Endothelial cell of umbilical vein (primary cell): ENCODE data around the gene FAM209A. TPM values are rescaled to one million over a fixed set of nuclear protein-coding genes. Genes with fewer than 3 reads are reported as not detected.

Experiments used
- BruUV-seq: library from RNA; stranded (reverse); fragments of 400-500 nt; replicated peaks from 2 replicates; lab custom pipeline; 2021; lab: Mats Ljungman, UMichigan
- CTCF ChIA-PET: fragments of 300-600, 350-600 bp; sonication (Branson Sonifier 250); formaldehyde crosslinking; loops from one replicate; lab custom pipeline; 2021; ENCODE audit warnings: antibody characterized with exemption, inconsistent platforms; lab: Charles Lee
- POLR2A ChIA-PET: fragments of 300-600, 350-600 bp; sonication (Branson Sonifier 250); formaldehyde crosslinking; loops from one replicate; lab custom pipeline; 2021; ENCODE audit warnings: antibody characterized with exemption, inconsistent platforms; lab: Charles Lee
- DNase-seq: peaks from one replicate; pipeline ENCODE4 v3.0.0-alpha.2; 2011; ENCODE audit warnings: low read depth, low spot score
- FAIRE-seq: peaks from 2 replicates; lab custom pipeline; 2011; peaks lifted over from hg19 to GRCh38; lab: Jason Lieb, UNC
- H2AFZ ChIP-seq: 2 replicates; pipeline ENCODE4 v1.6.0; 2012; ENCODE audit warnings: low read depth, low read length, control low read depth, inconsistent platforms
- H3K27ac ChIP-seq: 2 replicates; pipeline ENCODE4 v1.5.1; 2011; ENCODE audit warnings: low read depth, mild to moderate bottlenecking, control low read depth, low read length, moderate library complexity; ENCODE audit not compliant: insufficient read depth
- H3K27me3 ChIP-seq, 2 experiments: 2 replicates each; pipeline versions ENCODE4 v1.6.0 to v1.6.1; 2011; ENCODE audit warnings: low read length in 2 of 2, mixed read lengths in 1 of 2; ENCODE audit not compliant: control insufficient read depth in 2 of 2, insufficient read depth in 2 of 2
- H3K36me3 ChIP-seq, 2 experiments: 2 replicates in 1 of 2; 3 replicates in 1 of 2; pipeline ENCODE4 v1.5.1; 2011; ENCODE audit warnings: low read length in 2 of 2, mild to moderate bottlenecking in 1 of 2, moderate library complexity in 1 of 2; ENCODE audit not compliant: control insufficient read depth in 2 of 2, insufficient read depth in 2 of 2; ENCODE audit errors: extremely low read depth in 1 of 2
- H3K4me1 ChIP-seq: 3 replicates; pipeline ENCODE4 v1.5.1; 2011; ENCODE audit warnings: mild to moderate bottlenecking, low read length; ENCODE audit not compliant: control insufficient read depth, insufficient read depth; ENCODE audit errors: extremely low read depth
- H3K4me2 ChIP-seq: 2 replicates; pipeline ENCODE4 v1.6.1; 2011; ENCODE audit warnings: low read length, control low read depth, mixed read lengths; ENCODE audit not compliant: insufficient read depth
- H3K4me3 ChIP-seq, 3 experiments: fragments of 200-600 bp in 1 of 3; sonication (generic), shearing (Covaris generic) in 1 of 3; replicated peaks in 1 of 3; 2 replicates each; pipeline ENCODE4 v1.5.1; 2011 to 2016; ENCODE audit warnings: control low read depth in 3 of 3, low read length in 3 of 3, mild to moderate bottlenecking in 2 of 3, inconsistent platforms in 1 of 3, low read depth in 1 of 3, moderate library complexity in 1 of 3; ENCODE audit not compliant: insufficient read depth in 1 of 3
- H3K79me2 ChIP-seq: 2 replicates; pipeline ENCODE4 v1.6.0; 2012; ENCODE audit warnings: low read length, inconsistent platforms; ENCODE audit not compliant: control insufficient read depth, insufficient read depth
- H3K9ac ChIP-seq: replicated peaks from 2 replicates; pipeline ENCODE3; 2011; ENCODE audit warnings: low read length, control low read depth; ENCODE audit not compliant: insufficient read depth; ENCODE audit errors: extremely low read depth
- H3K9me1 ChIP-seq: replicated peaks from 3 replicates; pipeline ENCODE4 v1.6.0; 2011; ENCODE audit warnings: mild to moderate bottlenecking, low read length; ENCODE audit not compliant: control insufficient read depth, insufficient read depth; ENCODE audit errors: extremely low read depth
- H3K9me3 ChIP-seq: replicated peaks from 2 replicates; pipeline ENCODE4 v1.5.1; 2012; ENCODE audit warnings: low read length, inconsistent platforms; ENCODE audit not compliant: control insufficient read depth, insufficient read depth
- H4K20me1 ChIP-seq: replicated peaks from 2 replicates; pipeline ENCODE3; 2011; ENCODE audit warnings: mild to moderate bottlenecking, low read length; ENCODE audit not compliant: control insufficient read depth, insufficient read depth; ENCODE audit errors: extremely low read depth
- CTCF ChIP-seq, 2 donors: IDR thresholded peaks; 1 replicate in 1 of 2; 2 replicates in 1 of 2; pipeline ENCODE4 v1.5.1; 2011; ENCODE audit warnings: low read length in 2 of 2, mild to moderate bottlenecking in 2 of 2, moderate library complexity in 2 of 2, control low read depth in 1 of 2, inconsistent platforms in 1 of 2, low read depth in 1 of 2; ENCODE audit not compliant: insufficient read depth in 1 of 2; ENCODE audit errors: extremely low read depth in 1 of 2
- EZH2 ChIP-seq: IDR thresholded peaks from 2 replicates; pipeline ENCODE4 v1.6.1; 2012; ENCODE audit warnings: borderline replicate concordance, low read depth, mild to moderate bottlenecking, moderate library complexity, low read length, inconsistent platforms; ENCODE audit not compliant: severe bottlenecking
- FOS ChIP-seq: IDR thresholded peaks from 2 replicates; pipeline ENCODE4 v1.6.1; 2011; ENCODE audit warnings: mild to moderate bottlenecking, low read length, moderate library complexity, borderline replicate concordance; ENCODE audit not compliant: insufficient read depth
- GATA2 ChIP-seq: IDR thresholded peaks from 2 replicates; pipeline ENCODE4 v1.7.0; 2011; ENCODE audit warnings: low read depth, mild to moderate bottlenecking, moderate library complexity, mixed read lengths, low read length; ENCODE audit not compliant: insufficient read length, insufficient read depth
- JUN ChIP-seq: IDR thresholded peaks from 2 replicates; pipeline ENCODE4 v1.6.1; 2011; ENCODE audit warnings: borderline replicate concordance, low read depth; ENCODE audit not compliant: insufficient read length, insufficient read depth
- MYC ChIP-seq: IDR thresholded peaks from one replicate; pipeline ENCODE4 v1.6.1; 2011; ENCODE audit warnings: mild to moderate bottlenecking, low read depth, low read length
- POLR2A ChIP-seq: IDR thresholded peaks from 2 replicates; pipeline ENCODE4 v1.6.1; 2012; ENCODE audit warnings: low read depth, mild to moderate bottlenecking, control low read depth, low read length
- POLR2AphosphoS5 ChIP-seq: IDR thresholded peaks from 2 replicates; pipeline ENCODE4 v1.6.1; 2012; ENCODE audit warnings: low read depth, mild to moderate bottlenecking, control low read depth, low read length, moderate library complexity; ENCODE audit not compliant: insufficient read depth
- dilution Hi-C: fragments of 300-500 bp; cut with MboI; formaldehyde crosslinking; loops from one replicate; pipeline ENCODE4 v1.15.0; 2019; ENCODE audit warnings: low sequenced_read_pairs; ENCODE audit not compliant: extremely low pct_ligation_motif_present
- intact Hi-C: fragments of 100-400 bp; cut with micrococcal nuclease; formaldehyde crosslinking; loops from one replicate; pipeline ENCODE4 v1.10.0; 2022
- polyA plus RNA-seq, 4 experiments: library from polyadenylated mRNA; depleted of rRNA in 3 of 4; stranded (reverse) in 3 of 4; unstranded in 1 of 4; fragments of >200 nt; gene quantifications; 2 replicates each; pipeline versions ENCODE4 v1.2.1 to v1.2.3, GENCODE V29; 2011 to 2012; ENCODE audit warnings: missing spikeins in 1 of 4
- total RNA-seq: library from RNA; stranded (reverse); gene quantifications from 2 replicates; pipeline ENCODE4 v1.2.3, GENCODE V29; 2021
- TF ChIP-seq, protein P1 (sequence below): IDR thresholded peaks from 2 replicates; pipeline ENCODE4 v1.6.1; 2011; ENCODE audit not compliant: insufficient read depth, insufficient read length

FAM209A gene
- total and polyA plus RNA-seq, 2 donors (not counting 3 experiments of a cell fraction or from before 2014, with no cell fraction given): 0.37 to 0.49 TPM

GRCh38 chr20:56572172-56572571 is 47.6 kb downstream of the FAM209A start:
- H3K9ac ChIP-seq: no peak overlapping the region
- ChIA-PET CTCF (interaction anchor here (1.1 to 1.5 kb wide), 3 partner anchors 17 to 24 kb away, joined by 3 to 6 read pairs (median 3); no protein-coding TSS in a partner anchor), POLR2A (no interaction called here)
- TF ChIP-seq CTCF (IDR thresholded peaks at IDR 0.05; ENCODE audit: extremely low read depth in 1 of 2, insufficient read depth in 1 of 2, low read depth in 1 of 2, low read length in 2 of 2): no peak
- TF ChIP-seq MYC: no peak
- TF ChIP-seq POLR2AphosphoS5: no peak
- TF ChIP-seq FOS: no peak
- TF ChIP-seq EZH2: no peak
- TF ChIP-seq JUN: no peak
- no peak for TF ChIP-seq GATA2
- TF ChIP-seq, protein P1, sequence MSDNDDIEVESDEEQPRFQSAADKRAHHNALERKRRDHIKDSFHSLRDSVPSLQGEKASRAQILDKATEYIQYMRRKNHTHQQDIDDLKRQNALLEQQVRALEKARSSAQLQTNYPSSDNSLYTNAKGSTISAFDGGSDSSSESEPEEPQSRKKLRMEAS: no peak
- no peak for TF ChIP-seq POLR2A
- H3K4me3 ChIP-seq: no peak overlapping the region
- no peaks in the 10 kb centered on the region for H3K4me1 ChIP-seq
- H4K20me1 ChIP-seq: no peaks in the 10 kb centered on the region
- no peak overlapping the region for H3K27ac ChIP-seq
- no peak for FAIRE-seq
- no peak overlapping the region for H2AFZ ChIP-seq
- BruUV-seq: no TSS peak
- H3K9me1 ChIP-seq: no peaks in the 10 kb centered on the region
- dilution Hi-C loops: no loop called here
- no peaks in the 10 kb centered on the region for H3K36me3 ChIP-seq
- no peaks in the 10 kb centered on the region for H3K9me3 ChIP-seq
- intact Hi-C loops: no loop called here
- no peak overlapping the region for H3K4me2 ChIP-seq
- no peaks in the 10 kb centered on the region for H3K27me3 ChIP-seq
- H3K79me2 ChIP-seq: no peaks in the 10 kb centered on the region
- no peak for DNase-seq
